Small intestine (tissue), 7 donors: ENCODE results near the gene IVL. TPM values are rescaled to one million over a fixed set of nuclear protein-coding genes. Genes with fewer than 3 reads are reported as not detected.
A peak's percentile ranks its signal among the peaks of the same experiment; 100 is the strongest.

Source experiments
- DNase-seq, 2 donors: peaks; one replicate each; pipeline versions ENCODE4 v3.0.0 to v3.0.0-alpha.2; 2013
- FAIRE-seq: peaks from 2 replicates; lab custom pipeline; 2012; peaks lifted over from hg19 to GRCh38; lab: Jason Lieb, UNC
- H3K27ac ChIP-seq, 3 donors: one replicate each; pipeline ENCODE4 v1.5.1; 2013; ENCODE audit warnings: low read length in 2 of 3, mild to moderate bottlenecking in 2 of 3, control low read depth in 1 of 3, inconsistent platforms in 1 of 3, low read depth in 1 of 3, moderate library complexity in 1 of 3
- H3K27me3 ChIP-seq, 3 donors: one replicate each; pipeline ENCODE4 v1.6.1; 2013; ENCODE audit warnings: low read length in 3 of 3, inconsistent platforms in 1 of 3; ENCODE audit not compliant: control insufficient read depth in 3 of 3, insufficient read depth in 3 of 3
- H3K36me3 ChIP-seq, 3 donors: one replicate each; pipeline ENCODE4 v1.6.1; 2013; ENCODE audit warnings: low read length in 3 of 3, inconsistent platforms in 1 of 3, low read depth in 1 of 3, mild to moderate bottlenecking in 1 of 3, moderate library complexity in 1 of 3; ENCODE audit not compliant: control insufficient read depth in 3 of 3, insufficient read depth in 2 of 3
- H3K4me1 ChIP-seq, 3 donors: one replicate each; pipeline ENCODE4 v1.6.1; 2013; ENCODE audit warnings: low read length in 2 of 3, inconsistent platforms in 1 of 3, low read depth in 1 of 3, mild to moderate bottlenecking in 1 of 3, moderate library complexity in 1 of 3; ENCODE audit not compliant: control insufficient read depth in 3 of 3, insufficient read depth in 2 of 3
- H3K4me3 ChIP-seq, 3 donors: one replicate each; pipeline ENCODE4 v1.5.1; 2013; ENCODE audit warnings: low read length in 3 of 3, control low read depth in 1 of 3, inconsistent platforms in 1 of 3, low read depth in 1 of 3, mild to moderate bottlenecking in 1 of 3, moderate library complexity in 1 of 3
- H3K9me3 ChIP-seq, 2 donors: one replicate each; pipeline ENCODE4 v1.6.1; 2013; ENCODE audit warnings: low read depth in 1 of 2, low read length in 1 of 2; ENCODE audit not compliant: control insufficient read depth in 2 of 2, insufficient read depth in 1 of 2
- WGBS, 3 donors: extraction: QIAGEN DNeasy Blood & Tissue Kit; methylation state at CpG; one replicate each; pipeline ENCODE4 v1.1.7; 2013; 5-methylcytosine and 5-hydroxymethylcytosine counted together
- polyA plus RNA-seq, 4 donors: library from polyadenylated mRNA; stranded (reverse) in 3 of 4; unstranded in 1 of 4; fragments of 200-250 nt in 3 of 4; fragments of 120-200 nt in 1 of 4; gene quantifications; one replicate each; pipeline versions ENCODE4 v1.2.1 to v1.2.3, GENCODE V29; 2013
- donor health status: healthy with polysubstance abuse.
- donor health status: control.
- donor health status: control.
- donor health status: Bipolar disorder and iron deficiency.
- donor health status: healthy.

IVL gene
- polyA plus RNA-seq, 4 donors: 0.03 to 0.45 TPM; not detected in 2

- Histone ChIP-seq H3K4me1 (no peaks in the 10 kb centered on the region), H3K4me3 (no peak overlapping the region), H3K27ac (no peak overlapping the region), H3K27me3 (peaks cover 0 to 2% (median 0%) of the 10 kb centered on the region in 3 donors), H3K9me3 (no peaks in the 10 kb centered on the region), H3K36me3 (no peaks in the 10 kb centered on the region)
- WGBS, 3 donors: 41 to 48% (median 45%) methylated on average over 17 of the region's 17 CpGs
- no peak for FAIRE-seq
- DNase-seq: peak in 1 of 2 donors; percentile 37
These were observed 37.3 kb upstream of the IVL start for GRCh38 chr1:152870831-152871730.

GRCh38 chr1:152871731-152872126 is 36.6 kb upstream of the IVL start:
- WGBS, 3 donors: 83 to 87% (median 84%) methylated on average over 6 of the region's 6 CpGs
- Histone ChIP-seq H3K4me1 (no peaks in the 10 kb centered on the region), H3K27ac (no peak overlapping the region), H3K36me3 (no peaks in the 10 kb centered on the region), H3K4me3 (no peak overlapping the region), H3K27me3 (peaks cover 0 to 2% (median 0%) of the 10 kb centered on the region in 3 donors), H3K9me3 (no peaks in the 10 kb centered on the region)
- DNase-seq (no peak), FAIRE-seq (no peak)

GRCh38 chr1:152873495-152873894 is 34.9 kb upstream of the IVL start:
- no peak for DNase-seq
- FAIRE-seq: no peak
- H3K4me3 ChIP-seq: no peak overlapping the region
- H3K27ac ChIP-seq: no peak overlapping the region
- no peaks in the 10 kb centered on the region for H3K9me3 ChIP-seq
- no peaks in the 10 kb centered on the region for H3K4me1 ChIP-seq
- H3K36me3 ChIP-seq: no peaks in the 10 kb centered on the region
- H3K27me3 ChIP-seq: peaks cover 0 to 2% (median 0%) of the 10 kb centered on the region in 3 donors

GRCh38 chr1:152876827-152877226 is 31.5 kb upstream of the IVL start:
- Histone ChIP-seq H3K4me3 (no peak overlapping the region), H3K4me1 (no peaks in the 10 kb centered on the region), H3K27ac (no peak overlapping the region), H3K9me3 (no peaks in the 10 kb centered on the region), H3K27me3 (no peaks in the 10 kb centered on the region), H3K36me3 (no peaks in the 10 kb centered on the region)
- WGBS, 3 donors: 41 to 71% (median 58%) methylated on average over 1 of the region's 1 CpG
- DNase-seq: no peak
- no peak for FAIRE-seq

GRCh38 chr1:152878042-152878441 is 30.3 kb upstream of the IVL start, which contains the start of gene SMCP:
Gene SMCP (plus strand): TSS chr1:152878322. CDS start chr1:152884423, 6,101 bp downstream.
- Histone ChIP-seq H3K4me3 (no peak within 1 kb of the TSS), H3K27me3 (no peaks in the 10 kb centered on the region), H3K27ac (no peak within 1 kb of the TSS), H3K36me3 (no peaks in the 10 kb centered on the region), H3K9me3 (no peaks in the 10 kb centered on the region), H3K4me1 (no peaks in the 10 kb centered on the region)
- DNase-seq: no peak
- FAIRE-seq: no peak
- 5 to 30% (median 14%) methylated on average over 1 of the region's 1 CpG for WGBS, 3 donors

GRCh38 chr1:152879559-152880198 is 28.7 kb upstream of the IVL start:
- Histone ChIP-seq H3K27me3 (no peaks in the 10 kb centered on the region), H3K4me1 (no peaks in the 10 kb centered on the region)
- FAIRE-seq: no peak

GRCh38 chr1:152880316-152880715 is 28.0 kb upstream of the IVL start:
- H3K27me3 ChIP-seq: no peaks in the 10 kb centered on the region
- no peak for DNase-seq
- 79 to 93% (median 82%) methylated on average over 4 of the region's 4 CpGs for WGBS, 3 donors
- no peak overlapping the region for H3K4me3 ChIP-seq
- no peak overlapping the region for H3K27ac ChIP-seq
- H3K36me3 ChIP-seq: no peaks in the 10 kb centered on the region
- no peaks in the 10 kb centered on the region for H3K9me3 ChIP-seq
- H3K4me1 ChIP-seq: no peaks in the 10 kb centered on the region
- FAIRE-seq: no peak

More at GRCh38 chr1:152879559-152880198, 28.7 kb upstream of the IVL start:
- H3K9me3 ChIP-seq: no peaks in the 10 kb centered on the region
- no peak overlapping the region for H3K4me3 ChIP-seq
- DNase-seq: no peak
- H3K36me3 ChIP-seq: no peaks in the 10 kb centered on the region
- H3K27ac ChIP-seq: no peak overlapping the region

GRCh38 chr1:152880907-152881306 is 27.4 kb upstream of the IVL start:
- no peak overlapping the region for H3K27ac ChIP-seq
- WGBS, 3 donors: 14 to 48% (median 26%) methylated on average over 5 of the region's 5 CpGs
- no peak for FAIRE-seq

More at GRCh38 chr1:152880907-152881306, 27.4 kb upstream of the IVL start:
- no peak overlapping the region for H3K4me3 ChIP-seq
- peak in 1 of 2 donors; percentile 8 for DNase-seq
- no peaks in the 10 kb centered on the region for H3K27me3 ChIP-seq
- no peaks in the 10 kb centered on the region for H3K36me3 ChIP-seq
- no peaks in the 10 kb centered on the region for H3K4me1 ChIP-seq
- H3K9me3 ChIP-seq: no peaks in the 10 kb centered on the region
